K562 (cell line): Measurements from ENCODE around the gene CTF1. TPM values are rescaled to one million over a fixed set of nuclear protein-coding genes. Genes with fewer than 3 reads are reported as not detected.

Experiments
- ARID2 ChIP-seq: fragments of 450-650 bp; IDR thresholded peaks from 2 replicates; pipeline ENCODE4 v1.6.1; 2017; ENCODE audit warnings: antibody characterized with exemption, mild to moderate bottlenecking
- FOS ChIP-seq: IDR thresholded peaks from 3 replicates; pipeline ENCODE4 v1.6.1; 2011; ENCODE audit not compliant: insufficient read length; ENCODE audit errors: extremely low read depth
- HDGF ChIP-seq: fragments of 450-650 bp; IDR thresholded peaks from 2 replicates; pipeline ENCODE4 v1.6.1; 2016
- HINFP ChIP-seq: fragments of 450-650 bp; conservative IDR thresholded peaks from 2 replicates; pipeline ENCODE4 v1.6.1; 2016; ENCODE audit warnings: missing genetic modification characterization, low read depth, mild to moderate bottlenecking, control low read depth, missing compliant biosample characterization
- JUND ChIP-seq, 2 experiments: IDR thresholded peaks; 2 replicates in 1 of 2; 3 replicates in 1 of 2; pipeline ENCODE4 v1.6.1; 2011; ENCODE audit warnings: borderline replicate concordance in 2 of 2, low read depth in 2 of 2, low read length in 2 of 2, improper control_type of control experiment in 1 of 2, missing biosample characterization in 1 of 2, missing genetic modification characterization in 1 of 2, missing genetic modification reagents in 1 of 2
- NR4A1 ChIP-seq, 2 experiments: fragments of 250-450 bp in 1 of 2; fragments of 450-650 bp in 1 of 2; sonication (Bioruptor Pico) in 1 of 2; IDR thresholded peaks; 2 replicates each; pipeline versions ENCODE4 v1.4.0 to v1.6.1; 2016 to 2020; ENCODE audit warnings: mild to moderate bottlenecking in 2 of 2, missing compliant biosample characterization in 1 of 2, missing genetic modification characterization in 1 of 2, moderate library complexity in 1 of 2
- POLR2A ChIP-seq: fragments of 450-650 bp; conservative IDR thresholded peaks from 2 replicates; pipeline ENCODE4 v1.6.1; 2016
- SP2 ChIP-seq: IDR thresholded peaks from 2 replicates; pipeline ENCODE4 v1.6.1; 2011; ENCODE audit warnings: mild to moderate bottlenecking, low read depth, low read length, moderate library complexity; ENCODE audit not compliant: poor library complexity, severe bottlenecking; ENCODE audit errors: extremely low read depth
- ZBTB43 ChIP-seq: sonication (generic); formaldehyde crosslinking; IDR thresholded peaks from 2 replicates; pipeline ENCODE4 v1.8.0; 2023; ENCODE audit warnings: mild to moderate bottlenecking, missing genetic modification reagents
- ZC3H11A ChIP-seq: IDR thresholded peaks from 2 replicates; pipeline ENCODE4 v1.6.1; 2012; ENCODE audit warnings: low read depth, low read length, improper control_type of control experiment
- ZNF507 ChIP-seq: conservative IDR thresholded peaks from 2 replicates; pipeline ENCODE4 v1.6.1; 2017; ENCODE audit warnings: missing genetic modification characterization, missing compliant biosample characterization
- ZZZ3 ChIP-seq: fragments of 450-650 bp; IDR thresholded peaks from 2 replicates; pipeline ENCODE4 v1.6.1; 2016; ENCODE audit warnings: antibody characterized with exemption, mild to moderate bottlenecking, moderate library complexity
- polyA plus RNA-seq, 8 experiments: library from polyadenylated mRNA; depleted of rRNA in 4 of 8; stranded (reverse) in 5 of 8; unstranded in 3 of 8; fragments of >200 nt; fragmentation: Nextera tagmentation in 2 of 8; fragmentation: Illumina TruSeq in 1 of 8; extraction: Ambion mirVana in 2 of 8; extraction: Trizol in 1 of 8; gene quantifications; 2 replicates each; pipeline versions ENCODE4 v1.2.1 to v1.2.3, GENCODE V29; 2011 to 2014; ENCODE audit warnings: inconsistent platforms in 1 of 8, missing spikeins in 1 of 8
- total RNA-seq, 7 experiments: library from RNA; depleted of rRNA in 6 of 7; stranded (reverse); fragments of >200 nt in 6 of 7; fragmentation: Illumina TruSeq in 2 of 7; extraction: Trizol in 2 of 7; gene quantifications; 2 replicates each; pipeline versions ENCODE4 v1.2.1 to v1.2.3, GENCODE V29; 2011 to 2021; ENCODE audit warnings: low replicate concordance in 1 of 7

Gene CTF1
- total and polyA plus RNA-seq, 9 of the 15 experiments (the other 6 are each of a cell fraction or from before 2014, with no cell fraction given): 0.24 to 2.5 (median 0.44) TPM

- TF ChIP-seq SP2: no peak
- no peak for TF ChIP-seq FOS
- TF ChIP-seq ZZZ3: no peak
- TF ChIP-seq ARID2: no peak
- no peak for TF ChIP-seq ZC3H11A
- no peak for TF ChIP-seq ZNF507
- TF ChIP-seq JUND (IDR thresholded peaks at IDR 0.05; ENCODE audit: borderline replicate concordance, low read depth, low read length): no peak
- TF ChIP-seq JUND (tag; IDR thresholded peaks at IDR 0.05; ENCODE audit: borderline replicate concordance, low read depth, low read length): no peak
- no peak for TF ChIP-seq NR4A1 (CRISPR knock-in tag; IDR thresholded peaks at IDR 0.05)
- TF ChIP-seq NR4A1 (tag; IDR thresholded peaks at IDR 0.05): no peak
- TF ChIP-seq POLR2A: no peak
- TF ChIP-seq ZBTB43 (CRISPR knock-in tag): no peak
- no peak for TF ChIP-seq HDGF
- TF ChIP-seq HINFP (tag): no peak
- TF ChIP-seq, all 486 proteins: peak for 0
Measured at GRCh38 chr16:30889721-30890120, 6.7 kb upstream of the CTF1 start (continued).
